Uterus (tissue), 4 donors: ENCODE results near the gene C10orf90. TPM values are rescaled to one million over a fixed set of nuclear protein-coding genes. Genes with fewer than 3 reads are reported as not detected.

Experiments used
- DNase-seq, 2 donors: peaks; one replicate each; pipeline ENCODE4 v3.0.0-alpha.2; 2019 to 2020
- H3K27ac ChIP-seq, 2 donors: fragments of 200-600 bp; sonication (generic); 1 replicate in 1 of 2; 2 replicates in 1 of 2; pipeline ENCODE4 v1.5.1; 2016 to 2018
- H3K27me3 ChIP-seq, 2 donors: fragments of 200-600 bp; sonication (generic); one replicate each; pipeline ENCODE4 v1.5.1; 2018 to 2019; ENCODE audit warnings: control low read depth in 1 of 2
- H3K36me3 ChIP-seq, 2 donors: fragments of 200-600 bp; sonication (generic); one replicate each; pipeline ENCODE4 v1.5.1; 2019; ENCODE audit warnings: control low read depth in 1 of 2
- H3K4me1 ChIP-seq, 2 donors: fragments of 200-600 bp; sonication (generic); one replicate each; pipeline ENCODE4 v1.5.1; 2018 to 2019; ENCODE audit warnings: control low read depth in 1 of 2
- H3K4me3 ChIP-seq, 2 donors: fragments of 200-600 bp; sonication (generic); 1 replicate in 1 of 2; 2 replicates in 1 of 2; pipeline ENCODE4 v1.5.1; 2018 to 2019; ENCODE audit warnings: mild to moderate bottlenecking in 1 of 2
- H3K9me3 ChIP-seq, 2 donors: fragments of 200-600 bp; sonication (generic); one replicate each; pipeline ENCODE4 v1.5.1; 2019; ENCODE audit warnings: control low read depth in 1 of 2
- POLR2A ChIP-seq, 2 donors: fragments of 450-650 bp; IDR thresholded peaks; one replicate each; pipeline ENCODE4 v1.6.1; 2016; ENCODE audit warnings: antibody characterized with exemption in 2 of 2, mild to moderate bottlenecking in 1 of 2, moderate library complexity in 1 of 2
- intact Hi-C: fragments of 100-400 bp; cut with DNase I; formaldehyde crosslinking; loops from one replicate; pipeline ENCODE4 v1.15.1; 2023; ENCODE audit warnings: low total_unique reads
- total RNA-seq, 4 donors: library from RNA; depleted of rRNA in 3 of 4; stranded (reverse); fragments of >200 nt in 3 of 4; gene quantifications; one replicate each; pipeline versions ENCODE4 v1.1.0 to v1.2.4, GENCODE V29; 2014 to 2023
- TF ChIP-seq, protein P1 (sequence below), 4 experiments: fragments of 200-600 bp in 2 of 4; fragments of 450-650 bp in 2 of 4; sonication (generic) in 2 of 4; IDR thresholded peaks; one replicate each; pipeline ENCODE4 v1.5.1; 2016 to 2019; ENCODE audit warnings: antibody characterized with exemption in 4 of 4, mild to moderate bottlenecking in 2 of 4, moderate library complexity in 1 of 4
- donor health status: DM: yes; HTN: yes; CAD: no.

Gene C10orf90
- total RNA-seq, 4 donors from 2014 or later, result 0.21 TPM; not detected in 3

DNA sequence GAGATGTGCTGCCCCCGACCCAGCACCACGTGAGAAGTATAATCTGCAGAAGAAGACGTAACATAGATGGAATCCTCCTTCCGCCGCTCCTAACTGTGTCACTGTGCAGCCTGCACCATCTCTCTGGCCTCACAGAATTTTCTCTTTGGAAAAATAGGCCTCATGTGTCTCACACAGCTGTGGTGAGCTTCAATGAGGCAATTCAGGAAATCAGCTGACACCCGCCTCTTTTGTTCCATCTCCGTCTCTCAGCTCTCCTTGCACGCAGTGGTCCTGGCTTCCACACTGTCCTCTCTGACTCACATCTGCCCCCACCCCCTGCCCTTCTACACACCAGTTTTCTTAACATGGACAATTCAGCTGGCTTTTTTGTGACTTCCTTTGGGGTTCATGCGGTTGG is 7.2 kb downstream of the C10orf90 start:
- H3K36me3 ChIP-seq, result no peaks in the 10 kb centered on the region
- H3K4me1 ChIP-seq, result no peaks in the 10 kb centered on the region
- no peak for TF ChIP-seq POLR2A (IDR thresholded peaks at IDR 0.05)
- TF ChIP-seq, protein P1, sequence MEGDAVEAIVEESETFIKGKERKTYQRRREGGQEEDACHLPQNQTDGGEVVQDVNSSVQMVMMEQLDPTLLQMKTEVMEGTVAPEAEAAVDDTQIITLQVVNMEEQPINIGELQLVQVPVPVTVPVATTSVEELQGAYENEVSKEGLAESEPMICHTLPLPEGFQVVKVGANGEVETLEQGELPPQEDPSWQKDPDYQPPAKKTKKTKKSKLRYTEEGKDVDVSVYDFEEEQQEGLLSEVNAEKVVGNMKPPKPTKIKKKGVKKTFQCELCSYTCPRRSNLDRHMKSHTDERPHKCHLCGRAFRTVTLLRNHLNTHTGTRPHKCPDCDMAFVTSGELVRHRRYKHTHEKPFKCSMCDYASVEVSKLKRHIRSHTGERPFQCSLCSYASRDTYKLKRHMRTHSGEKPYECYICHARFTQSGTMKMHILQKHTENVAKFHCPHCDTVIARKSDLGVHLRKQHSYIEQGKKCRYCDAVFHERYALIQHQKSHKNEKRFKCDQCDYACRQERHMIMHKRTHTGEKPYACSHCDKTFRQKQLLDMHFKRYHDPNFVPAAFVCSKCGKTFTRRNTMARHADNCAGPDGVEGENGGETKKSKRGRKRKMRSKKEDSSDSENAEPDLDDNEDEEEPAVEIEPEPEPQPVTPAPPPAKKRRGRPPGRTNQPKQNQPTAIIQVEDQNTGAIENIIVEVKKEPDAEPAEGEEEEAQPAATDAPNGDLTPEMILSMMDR (IDR thresholded peaks at IDR 0.05), result no peak
- DNase-seq, result peak; percentile 47
- no peaks in the 10 kb centered on the region for H3K27me3 ChIP-seq
- H3K27ac ChIP-seq, result peak overlapping the region; percentile 31 to 49
- H3K9me3 ChIP-seq, result no peaks in the 10 kb centered on the region
- intact Hi-C loops, result no loop called here
- H3K4me3 ChIP-seq, result no peak overlapping the region

DNA sequence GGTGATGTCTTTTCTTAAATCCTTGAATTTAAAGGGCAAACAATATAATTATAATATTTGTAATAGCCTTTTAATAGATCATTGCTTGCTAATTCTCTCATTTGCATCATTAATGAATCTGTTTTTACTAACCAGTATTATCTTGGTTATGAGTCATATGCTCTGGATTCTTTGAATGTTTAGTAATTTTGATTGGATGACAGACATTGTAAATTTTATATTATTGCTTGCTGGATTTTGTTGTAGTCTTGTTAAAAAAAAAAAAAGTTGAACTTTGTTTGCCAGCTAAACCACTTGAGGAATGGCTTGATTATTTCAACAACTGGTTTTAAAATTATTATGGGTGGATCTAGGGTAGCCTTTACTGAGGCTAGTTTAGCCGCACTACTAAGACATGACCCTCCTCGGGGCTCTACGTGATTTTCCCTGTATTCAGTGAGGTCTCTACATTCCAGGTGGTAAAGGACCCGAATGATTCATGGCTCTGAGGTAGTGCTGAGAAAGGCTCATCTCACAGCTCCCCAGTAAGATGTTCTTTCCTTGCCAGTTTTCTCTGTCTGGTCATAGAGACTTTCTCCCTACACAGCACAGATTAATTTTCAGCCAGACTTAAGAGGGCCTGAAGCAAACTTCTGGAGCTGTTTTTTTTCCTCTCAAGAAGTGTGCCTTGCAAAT is 8.5 kb downstream of the C10orf90 start:
- Histone ChIP-seq H3K4me1 (no peaks in the 10 kb centered on the region), H3K36me3 (no peaks in the 10 kb centered on the region), H3K9me3 (no peaks in the 10 kb centered on the region), H3K27ac (peak overlapping the region; percentile 31 to 49), H3K27me3 (no peaks in the 10 kb centered on the region), H3K4me3 (no peak overlapping the region)
- no peak for DNase-seq
- TF ChIP-seq, protein P1 (IDR thresholded peaks at IDR 0.05), result no peak
- TF ChIP-seq POLR2A (IDR thresholded peaks at IDR 0.05), result no peak
- intact Hi-C loops, result no loop called here

GRCh38 chr10:126661356-126661755 is 9.1 kb downstream of the C10orf90 start:
- Histone ChIP-seq H3K4me3 (no peak overlapping the region), H3K9me3 (no peaks in the 10 kb centered on the region), H3K36me3 (no peaks in the 10 kb centered on the region), H3K27me3 (no peaks in the 10 kb centered on the region), H3K4me1 (no peaks in the 10 kb centered on the region), H3K27ac (no peak overlapping the region)
- DNase-seq, result no peak
- intact Hi-C loops, result no loop called here
- TF ChIP-seq POLR2A (IDR thresholded peaks at IDR 0.05), result no peak
- TF ChIP-seq, protein P1 (IDR thresholded peaks at IDR 0.05), result no peak

DNA sequence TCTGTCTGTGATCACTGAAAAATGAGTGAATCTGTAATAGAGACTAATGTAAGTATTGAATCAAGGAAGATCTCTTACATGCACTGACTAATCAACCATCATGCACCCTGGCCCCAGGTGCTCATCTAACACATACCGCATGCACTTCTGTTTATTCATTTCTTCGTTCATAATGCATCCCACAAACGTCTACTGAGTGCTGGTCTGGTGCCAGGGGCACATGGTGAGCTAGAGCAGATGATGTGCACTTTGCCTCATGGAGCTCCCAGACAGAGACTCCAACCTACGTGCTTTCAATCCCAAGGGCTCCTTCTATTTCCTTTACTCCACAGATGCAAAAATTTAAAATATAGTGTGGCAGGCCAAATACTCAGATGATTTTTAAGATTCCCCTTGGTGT is 10.7 kb downstream of the C10orf90 start:
- H3K27me3 ChIP-seq, result no peaks in the 10 kb centered on the region
- no peak for TF ChIP-seq POLR2A (IDR thresholded peaks at IDR 0.05)
- TF ChIP-seq, protein P1 (IDR thresholded peaks at IDR 0.05), result no peak
- intact Hi-C loops, result no loop called here
- H3K27ac ChIP-seq, result no peak overlapping the region
- H3K9me3 ChIP-seq, result no peaks in the 10 kb centered on the region
- no peak for DNase-seq
- H3K4me3 ChIP-seq, result no peak overlapping the region
- H3K36me3 ChIP-seq, result no peaks in the 10 kb centered on the region
- H3K4me1 ChIP-seq, result no peaks in the 10 kb centered on the region

DNA sequence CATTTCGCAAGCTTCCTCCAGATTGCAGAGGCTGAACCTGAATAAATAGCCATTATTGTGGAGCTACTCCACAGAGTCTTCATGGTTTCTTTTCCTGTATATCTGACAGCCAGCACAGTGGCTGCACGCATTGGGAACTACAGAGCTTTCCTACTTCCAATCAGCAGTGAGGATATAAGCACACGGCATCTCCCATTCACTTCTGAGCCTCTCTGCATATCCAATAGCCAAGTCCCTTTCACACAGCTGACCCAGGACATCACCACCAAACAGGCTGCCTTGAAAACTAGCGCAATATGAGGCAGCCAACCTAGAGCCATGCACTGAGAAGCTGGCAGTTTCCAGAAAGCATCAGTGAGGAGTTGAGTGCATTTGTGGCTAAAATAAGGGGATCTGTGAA is 11.6 kb downstream of the C10orf90 start:
- H3K27ac ChIP-seq, result no peak overlapping the region
- H3K9me3 ChIP-seq, result no peaks in the 10 kb centered on the region
- H3K4me1 ChIP-seq, result no peaks in the 10 kb centered on the region
- DNase-seq, result no peak
- intact Hi-C loops, result no loop called here
- H3K27me3 ChIP-seq, result no peaks in the 10 kb centered on the region
- TF ChIP-seq, protein P1 (IDR thresholded peaks at IDR 0.05), result no peak
- TF ChIP-seq POLR2A (IDR thresholded peaks at IDR 0.05), result no peak
- H3K4me3 ChIP-seq, result no peak overlapping the region
- H3K36me3 ChIP-seq, result no peaks in the 10 kb centered on the region
